ENCODE results near the gene RMC1. TPM values are rescaled to one million over a fixed set of nuclear protein-coding genes. Genes with fewer than 3 reads are reported as not detected.
A peak's percentile ranks its signal among the peaks of the same experiment; 100 is the strongest.

Gene RMC1
- total RNA-seq (2022) (24.7 and 28.0 TPM in 2 replicates), Bru-seq, nascent RNA (percentile 70 among the genes with signal in this experiment), BruChase-seq, experiment 1, labeled RNA remaining after a 6-hour chase (percentile 71 among the genes with signal in this experiment), BruChase-seq, experiment 2, labeled RNA remaining after a 2-hour chase (percentile 71 among the genes with signal in this experiment)
- long read RNA-seq, transcript RMC1-201 (20 exons, 2,162 nt) = major isoform, 39 of 49 reads
- long read RNA-seq, partial matches to known transcripts = 2 of 49 reads
- long read RNA-seq, other reads (novel, unspliced or antisense) = 8 of 49 reads

- Mint-ChIP-seq H3K36me3 (ENCODE audit: insufficient read depth, unreplicated experiment) (peaks cover 18% of the 10 kb centered on the region), H3K27me3 (ENCODE audit: insufficient read depth, unreplicated experiment) (no peaks in the 10 kb centered on the region), H3K27ac (ENCODE audit: low read depth, unreplicated experiment) (peak within 1 kb of the TSS; percentile 92), H3K9me3 (ENCODE audit: unreplicated experiment) (no peaks in the 10 kb centered on the region), H3K4me3 (ENCODE audit: unreplicated experiment) (peak within 1 kb of the TSS; percentile 81), H3K4me1 (ENCODE audit: insufficient read depth, unreplicated experiment) (peaks cover 12% of the 10 kb centered on the region)
- intact Hi-C loops (cut with micrococcal nuclease) = no loop called here
- peak; percentile 91 for DNase-seq (ENCODE audit: unreplicated experiment)
- no TSS peak for BruUV-seq (replicated peaks)
- POLR2A ChIA-PET = interaction anchor here (0.6 to 3.9 kb wide), 21 partner anchors 9 to 387 kb away, joined by 3 to 27 read pairs (median 4); partner anchors contain the start of genes NPC1 and RIOK3
- CTCF ChIA-PET = interaction anchor here (0.5 to 3.2 kb wide), 6 partner anchors 12 to 1669 kb away, joined by 3 to 25 read pairs (median 4); no protein-coding TSS in a partner anchor
- no peak for TF ChIP-seq CTCF (IDR thresholded peaks at IDR 0.05; ENCODE audit: unreplicated experiment)
Observed at GRCh38 chr18:23503038-23503962, at the start of gene RMC1. Gene RMC1 (plus strand): TSS chr18:23503511. CDS start chr18:23503619, 108 bp downstream.

- intact Hi-C loops (cut with micrococcal nuclease) = loop anchor here (2.0 to 5.0 kb wide), 2 partner anchors 31 to 521 kb away; partner anchors contain the start of gene RBBP8
- Mint-ChIP-seq H3K4me1 (ENCODE audit: insufficient read depth, unreplicated experiment) (peaks cover 36% of the 10 kb centered on the region), H3K9me3 (ENCODE audit: unreplicated experiment) (no peaks in the 10 kb centered on the region), H3K27me3 (ENCODE audit: insufficient read depth, unreplicated experiment) (no peaks in the 10 kb centered on the region), H3K27ac (ENCODE audit: low read depth, unreplicated experiment) (peak overlapping the region; percentile 98), H3K36me3 (ENCODE audit: insufficient read depth, unreplicated experiment) (peaks cover 25% of the 10 kb centered on the region), H3K4me3 (ENCODE audit: unreplicated experiment) (peak overlapping the region; percentile 99)
- ChIA-PET POLR2A (interaction anchor here (0.6 to 4.2 kb wide), 43 partner anchors 9 to 627 kb away, joined by 3 to 93 read pairs (median 6); partner anchors contain the start of genes CABLES1, NPC1, RBBP8 and RMC1), CTCF (interaction anchor here (0.6 to 1.2 kb wide), 5 partner anchors 41 to 343 kb away, joined by 3 to 4 read pairs (median 3); no protein-coding TSS in a partner anchor)
- peak; percentile 74 for DNase-seq (ENCODE audit: unreplicated experiment)
- BruUV-seq (replicated peaks) = no TSS peak
- no peak for TF ChIP-seq CTCF (IDR thresholded peaks at IDR 0.05; ENCODE audit: unreplicated experiment)
Observed at GRCh38 chr18:23453680-23454058, 49.6 kb upstream of the RMC1 start.

- no peak for DNase-seq (ENCODE audit: unreplicated experiment)
- Mint-ChIP-seq H3K4me1 (ENCODE audit: insufficient read depth, unreplicated experiment) (peaks cover 60% of the 10 kb centered on the region), H3K36me3 (ENCODE audit: insufficient read depth, unreplicated experiment) (peaks cover 36% of the 10 kb centered on the region), H3K4me3 (ENCODE audit: unreplicated experiment) (no peak overlapping the region), H3K27me3 (ENCODE audit: insufficient read depth, unreplicated experiment) (no peaks in the 10 kb centered on the region), H3K9me3 (ENCODE audit: unreplicated experiment) (no peaks in the 10 kb centered on the region), H3K27ac (ENCODE audit: low read depth, unreplicated experiment) (no peak overlapping the region)
- ChIA-PET CTCF (interaction anchor here (0.6 to 0.7 kb wide), 2 partner anchors 58 to 111 kb away, joined by 3 to 4 read pairs; no protein-coding TSS in a partner anchor), POLR2A (no interaction called here)
- TF ChIP-seq CTCF (IDR thresholded peaks at IDR 0.05; ENCODE audit: unreplicated experiment) = no peak
- intact Hi-C loops (cut with micrococcal nuclease) = no loop called here
- no TSS peak for BruUV-seq (replicated peaks)
Observed at GRCh38 chr18:23456835-23457234, 46.5 kb upstream of the RMC1 start.

All from MCF 10A (cell line).